Hepatic stellate cell (primary cell): ENCODE data around the gene ACKR1.
A peak's percentile ranks its signal among the peaks of the same experiment; 100 is the strongest.

Experiments used
- DNase-seq: peaks from one replicate; pipeline ENCODE4 v3.0.0; 2011; ENCODE audit warnings: low spot score

The ACKR1 gene, protein sequence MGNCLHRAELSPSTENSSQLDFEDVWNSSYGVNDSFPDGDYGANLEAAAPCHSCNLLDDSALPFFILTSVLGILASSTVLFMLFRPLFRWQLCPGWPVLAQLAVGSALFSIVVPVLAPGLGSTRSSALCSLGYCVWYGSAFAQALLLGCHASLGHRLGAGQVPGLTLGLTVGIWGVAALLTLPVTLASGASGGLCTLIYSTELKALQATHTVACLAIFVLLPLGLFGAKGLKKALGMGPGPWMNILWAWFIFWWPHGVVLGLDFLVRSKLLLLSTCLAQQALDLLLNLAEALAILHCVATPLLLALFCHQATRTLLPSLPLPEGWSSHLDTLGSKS

DNA sequence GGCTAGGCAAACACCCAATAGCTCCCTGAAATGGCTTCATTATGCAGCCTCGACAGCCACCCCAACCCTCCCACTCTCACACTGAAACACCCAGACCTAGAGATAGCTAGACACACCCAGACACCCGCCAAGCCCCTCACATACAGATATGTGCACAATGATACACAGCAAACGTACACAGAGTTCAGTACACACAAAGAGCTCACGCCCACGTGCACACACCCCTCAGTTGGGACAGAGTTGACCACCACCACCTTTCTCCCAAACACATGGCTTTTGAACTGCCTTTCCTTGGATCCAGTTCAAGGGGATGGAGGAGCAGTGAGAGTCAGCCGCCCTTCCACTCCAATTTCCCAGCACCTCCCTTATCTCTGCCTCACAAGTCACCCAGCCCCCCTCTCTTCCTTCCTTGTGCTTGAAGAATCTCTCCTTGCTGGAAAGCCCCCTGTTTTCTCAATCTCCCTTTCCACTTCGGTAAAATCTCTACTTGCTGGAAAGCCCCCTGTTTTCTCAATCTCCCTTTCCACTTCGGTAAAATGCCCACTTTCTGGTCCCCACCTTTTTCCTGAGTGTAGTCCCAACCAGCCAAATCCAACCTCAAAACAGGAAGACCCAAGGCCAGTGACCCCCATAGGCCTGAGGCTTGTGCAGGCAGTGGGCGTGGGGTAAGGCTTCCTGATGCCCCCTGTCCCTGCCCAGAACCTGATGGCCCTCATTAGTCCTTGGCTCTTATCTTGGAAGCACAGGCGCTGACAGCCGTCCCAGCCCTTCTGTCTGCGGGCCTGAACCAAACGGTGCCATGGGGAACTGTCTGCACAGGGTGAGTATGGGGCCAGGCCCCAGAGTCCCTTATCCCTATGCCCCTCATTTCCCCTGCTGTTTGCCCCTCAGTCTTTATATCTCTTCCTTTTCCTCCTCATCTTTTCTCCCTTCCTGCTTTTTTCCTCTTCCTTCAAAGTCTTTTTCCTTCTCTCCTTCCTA, at the start of gene ACKR1:
TSS of gene ACKR1 (plus strand) at position 715 of the 981 bp plus-strand sequence. CDS start at position 800, 85 bp downstream.
- no peak for DNase-seq

DNA sequence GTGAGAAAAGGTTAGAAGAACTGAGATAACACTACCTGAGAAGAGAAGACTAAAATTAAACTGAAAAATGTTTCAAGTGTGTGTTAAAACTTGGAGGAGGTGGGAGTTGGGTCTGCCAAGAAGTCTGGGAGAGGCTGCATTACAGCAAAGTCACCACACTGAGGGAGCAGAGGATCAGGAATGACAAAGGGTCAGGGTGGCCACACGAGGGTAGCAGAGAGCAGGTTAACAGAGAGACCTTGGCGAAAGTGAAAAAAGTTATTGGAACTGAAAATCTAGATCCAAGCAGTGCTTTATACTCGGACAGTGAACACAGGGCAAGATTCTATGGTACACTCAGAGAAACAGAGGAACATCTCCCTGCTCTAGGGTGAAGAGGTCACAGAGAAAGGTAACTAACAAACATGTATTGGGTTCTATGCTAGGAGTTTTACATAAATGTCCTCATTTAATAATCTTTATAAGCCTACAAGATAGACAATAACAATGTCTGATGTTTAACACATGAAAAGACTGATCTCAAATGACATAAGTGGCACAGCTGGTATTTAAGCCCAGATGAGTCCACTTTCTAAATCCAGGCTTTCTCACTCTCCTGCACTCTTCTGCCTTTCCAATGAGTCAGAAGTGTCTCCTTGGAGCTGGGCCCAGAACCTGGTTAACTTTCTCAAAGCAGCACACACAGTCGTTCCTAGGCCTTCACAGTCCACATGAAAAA, 43.5 kb upstream of the ACKR1 start:
- peak; percentile 50 for DNase-seq

DNA sequence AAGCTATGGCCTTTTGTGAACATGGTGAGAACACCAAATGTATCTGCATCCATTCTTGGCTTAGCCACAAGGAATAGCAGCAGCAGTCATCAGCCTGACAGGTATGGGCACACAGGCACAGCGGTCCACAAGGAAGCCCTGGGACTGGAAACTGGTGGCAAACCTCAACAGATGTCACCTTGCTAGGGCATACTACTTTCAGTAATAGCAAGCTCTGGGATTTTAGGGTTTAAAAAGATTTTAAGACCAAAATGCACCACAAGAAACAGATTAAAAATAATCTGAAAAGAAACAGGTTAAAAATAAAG, 43.0 kb upstream of the ACKR1 start:
- no peak for DNase-seq

DNA sequence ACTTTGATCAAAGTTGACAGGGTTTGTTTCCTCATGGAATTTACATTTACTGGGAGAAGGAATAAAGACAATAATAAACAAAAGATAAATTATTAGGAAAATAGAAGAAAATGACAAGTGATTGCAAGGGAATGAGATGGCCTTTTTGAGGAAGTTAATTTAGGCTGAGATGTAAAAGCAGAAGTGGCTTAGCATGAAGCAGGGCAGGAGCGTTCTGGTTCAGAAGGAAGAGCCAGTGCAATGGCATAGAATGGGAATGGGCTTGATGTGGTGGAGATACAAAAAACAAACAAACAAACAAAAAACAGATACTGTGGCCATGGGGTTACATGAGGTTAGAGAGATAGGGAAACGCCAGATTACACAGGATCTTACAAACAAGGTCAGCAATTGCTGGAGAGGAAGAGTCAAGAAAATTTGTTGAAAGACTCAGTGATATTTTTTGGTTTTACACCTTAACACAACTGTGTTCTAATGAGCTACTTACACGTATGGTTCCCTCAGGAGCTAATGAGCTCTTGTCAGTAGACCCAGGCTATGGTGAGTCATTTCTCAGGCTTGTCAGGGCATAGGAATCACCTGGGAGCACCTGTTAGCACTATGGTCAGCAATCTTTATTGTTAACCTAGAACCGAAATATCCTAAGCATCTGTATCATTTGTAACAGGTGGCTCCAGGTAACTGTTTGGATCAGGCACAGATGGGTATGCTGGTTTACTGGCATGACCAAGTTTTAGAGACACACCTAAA, 42.0 kb upstream of the ACKR1 start:
- no peak for DNase-seq

DNA sequence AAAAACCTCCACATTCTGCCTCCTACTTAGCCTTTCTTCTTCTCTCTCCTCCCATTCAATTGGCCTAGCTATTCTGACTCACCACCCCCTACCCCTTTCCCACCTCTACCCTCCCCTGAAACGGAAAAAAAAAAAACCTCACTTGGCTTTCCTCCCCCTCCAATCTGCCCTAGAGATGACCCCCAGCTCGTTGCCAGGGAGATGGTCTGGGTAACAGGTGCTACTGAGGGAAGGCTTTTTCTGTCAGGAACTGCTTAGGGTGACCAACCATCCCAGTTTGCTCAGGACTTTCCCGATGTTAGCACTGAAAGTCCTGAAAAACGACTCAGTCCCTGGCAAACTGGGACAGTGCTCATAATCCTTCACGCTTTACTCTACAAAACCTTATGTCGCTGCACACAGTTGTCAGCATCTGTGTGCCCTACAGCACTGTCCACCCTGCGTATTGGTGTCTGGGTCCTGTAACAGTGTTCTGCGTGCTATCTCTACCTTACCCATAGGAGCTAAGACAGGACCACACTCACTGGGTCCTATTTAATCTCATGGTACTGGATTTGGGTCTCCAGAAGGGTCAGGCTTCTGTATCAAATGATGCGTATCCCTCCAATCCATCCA, 41.0 kb upstream of the ACKR1 start:
- DNase-seq: no peak

DNA sequence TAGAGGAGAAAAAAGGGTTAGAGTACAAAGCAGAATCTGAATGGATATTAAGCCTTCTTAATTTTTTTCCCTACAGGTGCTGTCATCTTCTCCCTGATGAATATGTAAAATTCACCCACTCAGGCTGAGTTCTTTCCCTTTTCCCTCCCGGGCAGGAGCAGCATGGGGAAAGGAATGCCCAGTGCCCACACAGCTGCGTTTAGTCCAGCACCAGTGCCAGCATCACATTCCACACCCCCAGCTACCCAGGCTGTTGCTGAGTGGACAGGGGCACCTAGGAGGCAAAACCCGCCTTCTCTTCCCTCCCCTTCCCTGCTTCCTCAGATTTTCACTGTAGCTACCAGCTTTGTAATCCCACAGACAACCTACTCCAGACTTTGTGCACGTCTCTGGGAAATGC, 36.6 kb upstream of the ACKR1 start:
- no peak for DNase-seq

DNA sequence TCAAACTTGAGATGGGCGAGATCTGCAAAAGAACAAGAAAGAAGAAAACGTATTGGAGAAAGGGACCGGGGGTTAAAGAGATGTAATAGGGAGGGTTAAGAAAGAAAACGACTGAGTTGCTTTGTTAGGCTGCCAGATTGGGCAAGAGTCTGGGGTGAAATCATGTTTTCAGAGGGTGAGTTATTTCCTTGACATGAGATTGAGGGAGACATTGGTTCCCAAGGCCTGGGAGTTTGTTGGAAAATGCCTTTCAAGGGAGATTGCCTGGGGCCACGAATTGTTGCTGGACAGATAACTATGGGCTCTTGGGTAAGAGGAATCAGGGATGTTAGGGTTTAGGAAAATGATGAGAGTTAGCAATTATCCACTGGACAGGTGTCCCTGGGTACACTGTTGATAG, 34.0 kb upstream of the ACKR1 start:
- no peak for DNase-seq

DNA sequence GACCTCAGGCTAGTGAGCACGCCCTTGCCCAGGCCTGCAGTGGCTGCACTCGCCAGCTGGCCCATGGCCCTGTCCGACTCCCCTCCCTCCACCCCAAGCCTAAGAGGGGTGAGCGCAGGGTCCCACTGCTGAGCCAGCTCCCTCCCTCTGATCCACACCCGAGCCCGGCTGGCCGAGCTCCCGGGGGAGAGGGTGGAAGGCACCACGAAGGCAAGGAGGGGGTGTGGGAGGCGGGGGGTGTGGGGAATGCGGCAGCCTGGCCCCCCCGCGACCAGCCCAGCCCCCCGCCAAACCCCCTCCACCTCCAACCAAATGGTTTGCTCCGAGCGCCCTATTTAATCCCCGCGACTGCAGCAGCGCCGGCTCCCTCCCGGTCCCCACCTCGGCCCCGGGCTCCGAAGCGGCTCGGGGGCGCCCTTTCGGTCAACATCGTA, 33.4 kb upstream of the ACKR1 start, which contains the start of gene CADM3:
TSS of gene CADM3 (plus strand) at position 362 of the 434 bp plus-strand sequence. CDS start 151 bp downstream, outside the sequence.
- DNase-seq: no peak

DNA sequence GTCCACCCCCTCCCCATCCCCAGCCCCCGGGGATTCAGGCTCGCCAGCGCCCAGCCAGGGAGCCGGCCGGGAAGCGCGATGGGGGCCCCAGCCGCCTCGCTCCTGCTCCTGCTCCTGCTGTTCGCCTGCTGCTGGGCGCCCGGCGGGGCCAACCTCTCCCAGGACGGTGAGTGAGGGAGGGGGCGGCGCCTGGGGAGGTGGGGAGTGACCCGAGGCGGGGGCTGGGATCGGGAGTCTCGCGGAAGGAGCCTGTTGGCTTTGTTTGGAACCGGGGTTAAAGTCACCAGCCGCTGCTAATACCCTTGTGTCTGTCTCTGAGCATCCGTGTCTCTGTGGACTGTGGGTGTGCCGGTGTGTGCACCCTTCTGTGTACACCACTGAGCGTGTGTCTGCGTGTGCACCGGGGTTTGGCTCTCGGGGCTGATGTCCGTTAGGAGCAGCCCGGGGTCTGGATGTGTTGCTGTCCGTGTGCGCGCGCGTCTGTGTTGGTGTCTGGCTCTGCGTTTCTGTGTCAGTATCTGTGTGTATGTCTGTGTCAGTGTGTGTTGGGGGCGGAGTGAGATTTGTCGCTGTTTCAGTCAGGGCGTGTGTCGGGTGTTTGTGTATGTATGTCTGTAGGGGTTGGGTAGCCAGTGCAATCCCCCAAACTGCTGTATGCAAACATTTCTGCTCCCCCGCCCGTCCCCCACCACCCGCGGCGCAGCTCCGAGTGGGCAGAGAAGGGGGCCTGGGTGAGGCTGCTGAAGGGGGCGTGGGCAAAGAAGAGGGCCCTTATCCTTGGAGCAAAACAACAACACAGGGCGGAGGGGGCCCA, 32.8 kb upstream of the ACKR1 start:
- DNase-seq: no peak

DNA sequence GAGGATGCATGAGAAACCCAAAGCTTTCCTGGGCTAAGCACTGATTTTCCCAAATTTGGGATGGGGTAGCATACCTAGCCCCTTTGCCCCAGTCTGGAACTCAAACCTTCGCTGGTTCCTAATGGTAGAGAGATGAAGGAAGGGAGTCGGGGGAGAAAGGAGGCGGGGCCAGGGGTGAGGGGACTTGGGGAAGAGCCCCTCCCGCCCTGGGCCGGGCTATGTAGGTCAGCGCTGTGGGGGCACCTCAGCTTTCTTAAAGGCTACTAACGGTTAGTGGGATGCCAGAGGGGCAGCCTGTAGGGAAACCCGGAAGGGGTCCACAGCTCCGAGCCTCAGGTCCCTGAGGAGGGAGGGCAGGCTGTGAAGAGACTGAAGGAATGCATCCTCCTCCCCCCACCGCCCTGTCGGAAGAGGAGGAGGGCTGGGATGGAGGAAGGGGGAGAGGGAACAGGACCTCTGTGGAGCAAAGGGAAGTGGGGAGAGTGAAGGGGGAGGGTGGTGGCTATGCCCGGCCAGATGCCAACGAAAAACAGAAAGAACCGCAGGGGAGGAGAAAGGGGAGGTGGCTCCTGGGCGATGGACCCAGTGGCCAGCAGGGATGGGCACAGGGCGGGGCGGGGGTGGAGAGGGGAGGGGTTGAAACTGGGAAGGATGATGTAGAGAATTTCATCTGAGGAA, 31.9 kb upstream of the ACKR1 start:
- no peak for DNase-seq

DNA sequence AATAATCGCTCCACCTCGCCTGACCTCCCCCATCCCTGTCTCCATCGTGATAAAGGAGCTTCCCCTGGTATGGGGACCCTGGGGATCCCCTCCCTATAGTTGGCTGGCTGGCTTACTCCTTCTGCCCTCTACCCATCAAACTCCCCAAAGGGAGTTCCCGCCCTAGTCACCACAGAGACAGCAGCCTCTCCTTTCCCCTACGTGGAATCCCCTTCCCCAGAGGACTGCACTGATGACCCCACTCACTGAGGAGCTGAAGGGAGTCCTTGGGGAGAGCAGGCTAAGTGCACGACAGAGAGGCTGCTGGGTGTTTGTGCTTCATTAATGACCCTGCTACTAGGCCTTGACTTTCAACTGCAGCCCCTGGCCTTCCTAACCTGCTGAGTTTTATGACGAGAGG, 31.4 kb upstream of the ACKR1 start:
- DNase-seq: no peak

DNA sequence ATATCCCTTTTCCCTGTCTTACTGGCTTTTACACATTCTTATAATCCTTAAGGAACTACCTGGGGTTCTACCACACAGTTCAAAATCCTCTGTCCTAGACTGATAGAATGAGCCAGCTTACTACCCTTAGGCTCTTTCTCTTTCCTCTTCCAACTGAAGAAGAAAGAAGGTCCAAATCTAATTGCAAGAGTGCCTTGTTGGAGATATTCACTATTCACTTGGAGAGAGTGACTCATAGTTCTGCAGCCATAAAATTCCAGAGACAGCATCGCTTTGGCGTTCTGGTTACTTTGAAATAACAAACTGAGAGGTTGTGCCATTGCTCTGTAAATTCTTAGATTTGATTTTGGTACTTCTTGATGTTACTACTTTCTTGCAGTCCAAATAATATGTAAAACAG, 29.1 kb upstream of the ACKR1 start:
- DNase-seq: no peak

DNA sequence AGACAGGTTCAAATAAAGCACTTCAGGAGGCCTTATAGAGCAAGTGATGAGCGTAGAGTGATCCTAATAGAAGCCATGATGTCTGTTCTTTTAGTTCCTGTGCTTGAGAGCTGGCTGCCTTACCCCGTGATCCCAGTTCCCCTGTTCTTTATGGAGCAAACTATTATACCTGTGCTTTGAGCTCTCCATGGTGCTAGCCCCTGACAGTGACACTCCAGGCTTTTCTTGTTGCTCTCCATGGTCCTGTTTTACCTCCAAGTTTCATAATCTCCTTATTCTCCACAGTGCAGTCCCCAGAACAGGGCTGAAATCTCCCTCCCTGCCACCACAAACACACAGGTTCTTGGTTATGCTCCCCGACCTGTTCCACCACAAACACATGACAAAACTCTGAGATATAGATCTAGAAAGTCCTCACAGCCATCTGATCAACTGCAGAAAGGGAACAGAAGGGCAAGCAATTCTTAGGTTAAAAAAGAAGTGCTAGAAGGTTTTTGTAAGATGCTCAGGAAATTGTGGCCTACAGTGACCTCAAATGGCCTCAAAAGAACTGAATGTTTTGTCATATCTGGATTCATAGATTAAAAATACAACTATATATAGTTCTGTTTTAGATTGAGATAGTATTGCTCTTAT, 27.3 kb upstream of the ACKR1 start:
- DNase-seq: no peak

DNA sequence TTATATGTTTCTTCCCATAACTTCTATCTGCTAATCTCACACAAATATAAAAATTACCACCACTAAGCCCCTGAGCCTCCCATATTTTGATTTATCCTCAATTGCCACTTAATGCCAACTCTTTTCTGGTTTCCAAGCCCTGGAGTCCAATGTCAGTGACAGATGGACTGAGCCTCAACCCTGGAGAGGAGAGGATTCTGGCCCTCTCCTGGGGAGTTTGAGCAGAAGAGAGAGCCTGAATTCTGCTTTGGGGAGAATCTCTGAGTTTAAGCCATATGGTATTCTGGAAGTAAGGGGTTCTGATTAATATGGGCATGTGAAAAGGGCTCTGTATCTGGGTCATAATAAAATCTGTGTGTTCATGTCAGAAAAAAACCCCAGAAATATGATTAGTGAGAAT, 24.8 kb upstream of the ACKR1 start:
- DNase-seq: no peak

DNA sequence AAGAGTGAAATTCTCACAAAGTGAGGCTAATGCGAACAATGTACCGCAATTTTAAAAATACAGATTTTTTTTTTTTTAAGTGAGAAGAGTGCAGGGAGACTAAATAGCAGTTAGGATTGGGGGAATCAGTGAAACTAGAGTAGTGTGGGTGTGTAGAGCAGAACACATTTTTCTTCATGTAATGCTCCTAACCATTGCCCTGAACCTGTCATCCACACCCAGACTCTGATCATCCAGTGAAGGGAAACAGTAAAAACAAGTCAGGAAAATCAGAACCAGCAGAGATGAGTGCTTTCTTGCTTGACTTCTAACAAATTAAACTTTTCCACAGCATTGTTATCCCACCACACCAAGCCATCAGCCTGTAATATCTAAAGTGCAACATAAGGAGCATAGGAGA, 24.2 kb upstream of the ACKR1 start:
- DNase-seq: no peak

DNA sequence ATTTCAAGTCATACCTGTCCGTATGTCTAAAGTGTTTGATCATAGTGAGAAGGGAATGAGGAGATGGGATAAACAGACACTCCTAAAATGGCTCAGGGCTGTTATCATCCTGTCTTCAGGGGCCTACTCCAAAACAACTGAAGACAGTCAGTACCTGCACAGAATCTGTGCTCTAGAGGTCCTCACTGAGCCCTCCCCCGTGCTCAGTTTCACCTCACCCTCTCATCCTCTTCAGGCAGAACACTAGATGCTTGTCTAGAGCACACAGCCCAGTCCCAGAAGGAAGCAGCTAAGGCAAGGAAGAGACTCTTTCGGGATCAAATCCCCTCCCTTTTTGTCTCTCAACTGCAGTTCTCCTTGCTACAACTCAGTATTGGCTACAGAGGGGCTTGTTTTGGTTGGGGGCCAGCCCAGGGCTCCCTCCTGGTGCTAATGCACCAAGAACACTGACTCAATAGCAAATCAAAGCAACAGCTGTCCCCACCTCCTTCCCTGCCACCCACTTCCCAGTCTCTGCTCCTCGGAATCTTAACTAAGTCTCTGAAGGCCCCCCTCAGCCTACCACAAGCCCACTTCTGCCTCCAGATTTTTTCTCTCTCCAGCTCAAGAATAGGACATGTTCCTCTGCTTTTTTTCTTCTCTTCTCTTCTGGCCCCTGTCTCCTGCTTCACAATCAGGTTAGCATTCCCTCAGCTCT, 23.2 kb upstream of the ACKR1 start:
- no peak for DNase-seq

DNA sequence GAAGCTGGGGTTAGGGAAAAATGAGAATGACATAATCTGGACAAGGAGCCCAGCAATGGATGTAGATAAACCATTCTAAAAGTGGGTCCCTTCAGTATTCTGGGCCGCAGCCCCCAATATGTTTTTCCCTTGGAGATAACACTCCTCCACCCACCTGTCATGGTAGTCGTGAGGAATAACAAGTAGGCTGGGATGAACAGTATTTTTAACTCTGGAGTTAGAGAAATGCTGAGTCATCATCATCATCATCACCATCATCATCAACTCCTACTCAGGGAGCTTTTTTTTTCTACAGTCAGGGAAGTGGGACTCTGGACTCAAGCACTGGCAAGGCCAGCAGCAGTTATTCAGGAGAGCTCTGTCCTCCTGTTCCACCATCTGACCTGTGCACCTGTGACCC, 20.5 kb upstream of the ACKR1 start:
- DNase-seq: no peak

DNA sequence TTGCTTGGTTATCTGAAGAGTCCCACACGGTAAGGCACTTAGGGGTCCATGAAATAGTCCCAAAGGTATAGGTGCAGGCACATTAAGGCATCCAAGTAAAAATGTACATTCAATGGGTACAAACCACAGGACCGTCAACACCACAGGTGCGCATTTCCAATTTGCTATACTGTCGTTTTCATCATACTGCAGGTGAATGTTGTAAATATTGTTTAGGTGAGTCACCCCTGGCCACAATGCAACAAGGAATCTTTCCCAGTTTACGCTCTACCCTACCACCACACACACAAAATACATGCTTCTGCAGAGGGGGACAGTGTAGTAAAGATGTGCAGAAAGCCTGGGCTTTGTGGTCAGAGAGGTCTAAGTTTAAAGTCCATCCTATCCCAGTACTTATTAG, 19.6 kb upstream of the ACKR1 start:
- DNase-seq: no peak

DNA sequence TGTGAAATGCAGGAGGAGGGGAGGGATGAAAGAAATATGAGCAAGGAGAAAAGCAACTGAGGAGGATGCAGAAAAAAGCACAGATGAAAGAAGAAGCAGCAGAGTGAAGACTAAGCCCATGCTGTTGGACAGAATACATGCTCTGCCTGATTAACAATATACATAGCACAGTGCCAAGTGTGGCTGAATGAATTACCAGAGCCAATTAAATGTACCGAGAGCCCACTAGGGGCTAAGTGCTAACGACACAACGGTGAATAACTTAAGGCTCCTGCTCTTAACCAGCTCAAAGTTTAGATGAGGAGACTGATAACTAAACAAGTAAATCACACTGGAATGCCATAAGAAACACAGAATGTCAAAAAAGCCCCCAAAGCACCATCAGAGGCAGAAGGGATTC, 17.6 kb upstream of the ACKR1 start:
- no peak for DNase-seq
